Aorta (tissue), 5 donors: ENCODE data around the gene BUD31. TPM values are rescaled to one million over a fixed set of nuclear protein-coding genes. Genes with fewer than 3 reads are reported as not detected.

Experiments used
- ATAC-seq: fragments of 200-7000 bp; cut with Tn5 transposase; one replicate; pipeline ENCODE4 v1.9.1; 2022; ENCODE audit warnings: moderate library complexity; ENCODE audit not compliant: low FRiP score
- DNase-seq, 2 donors: peaks; one replicate each; pipeline ENCODE4 v3.0.0-alpha.2; 2020
- H3K27ac ChIP-seq, 2 donors: one replicate each; pipeline ENCODE4 v1.5.1; 2013; ENCODE audit warnings: low read length in 2 of 2, mild to moderate bottlenecking in 2 of 2, moderate library complexity in 2 of 2, control low read depth in 1 of 2, inconsistent platforms in 1 of 2, low read depth in 1 of 2
- H3K27me3 ChIP-seq, 2 donors: one replicate each; pipeline ENCODE4 v1.6.1; 2013; ENCODE audit warnings: control low read depth in 1 of 2, low read length in 1 of 2, mild to moderate bottlenecking in 1 of 2, moderate library complexity in 1 of 2; ENCODE audit not compliant: insufficient read depth in 2 of 2, control insufficient read depth in 1 of 2
- H3K36me3 ChIP-seq, 2 donors: one replicate each; pipeline ENCODE4 v1.6.1; 2013; ENCODE audit warnings: control low read depth in 1 of 2, low read length in 1 of 2, mild to moderate bottlenecking in 1 of 2; ENCODE audit not compliant: insufficient read depth in 2 of 2, control insufficient read depth in 1 of 2
- H3K4me1 ChIP-seq, 2 donors: one replicate each; pipeline ENCODE4 v1.6.1; 2013; ENCODE audit warnings: low read length in 2 of 2, control low read depth in 1 of 2, mild to moderate bottlenecking in 1 of 2, moderate library complexity in 1 of 2; ENCODE audit not compliant: insufficient read depth in 2 of 2, control insufficient read depth in 1 of 2
- H3K4me3 ChIP-seq, 2 donors: one replicate each; pipeline ENCODE4 v1.5.1; 2013; ENCODE audit warnings: low read length in 2 of 2, control low read depth in 1 of 2, mild to moderate bottlenecking in 1 of 2
- H3K9me3 ChIP-seq: one replicate; pipeline ENCODE4 v1.6.1; 2013; ENCODE audit warnings: mild to moderate bottlenecking, low read length; ENCODE audit not compliant: control insufficient read depth
- WGBS, 2 donors: extraction: QIAGEN DNeasy Blood & Tissue Kit; methylation state at CpG; one replicate each; pipeline ENCODE4 v1.1.7; 2013; 5-methylcytosine and 5-hydroxymethylcytosine counted together
- intact Hi-C, 2 donors: fragments of 100-400 bp; cut with DNase I; formaldehyde crosslinking; loops; one replicate each; pipeline versions ENCODE4 v1.14.2 to v1.15.0; 2022
- polyA plus RNA-seq, 2 donors: library from polyadenylated mRNA; stranded (reverse); fragments of 200-250 nt; gene quantifications; one replicate each; pipeline ENCODE4 v1.2.3, GENCODE V29; 2013
- total RNA-seq, 2 donors: library from RNA; stranded (reverse); fragmentation: NEBNext Ultra II Directional; extraction: Animal tissue kit (Norgen Biotek cat#: 25700); gene quantifications; one replicate each; pipeline ENCODE4 v1.2.1, GENCODE V29; 2021
- donor health status: healthy with polysubstance abuse.
- donor health status: Bipolar disorder and iron deficiency.
- donor health status: DM: no; HTN: no; CAD: no.
- donor health status: DM: no; HTN: no; CAD: no.
- donor health status: DM: yes; HTN: yes; CAD: no.

Gene BUD31
- total and polyA plus RNA-seq, 4 donors: 53.5 to 135 (median 73.0) TPM

DNA sequence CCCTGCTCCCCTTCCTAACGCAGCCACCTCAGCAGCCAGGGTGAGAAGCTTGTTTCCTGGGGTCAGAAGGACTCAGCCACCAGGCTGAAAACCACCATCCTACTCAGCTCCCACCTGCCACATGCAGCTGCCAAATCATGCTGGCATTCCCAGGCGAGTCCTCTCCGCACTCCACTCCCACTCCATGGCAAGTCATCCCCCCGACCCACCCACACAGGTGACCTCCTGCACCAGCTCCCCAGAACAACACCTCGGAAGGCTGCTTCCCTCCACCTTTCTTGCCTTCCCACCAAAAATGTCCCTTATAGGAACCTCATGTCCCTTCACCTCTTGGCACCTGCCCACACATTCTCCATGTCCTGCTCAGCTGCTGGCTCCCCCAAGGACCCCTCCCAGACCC, 5.0 kb upstream of the BUD31 start:
- Histone ChIP-seq H3K4me3 (no peak overlapping the region), H3K36me3 (peaks cover 7 to 12% of the 10 kb centered on the region in 2 donors), H3K27me3 (no peaks in the 10 kb centered on the region), H3K4me1 (no peaks in the 10 kb centered on the region), H3K9me3 (no peaks in the 10 kb centered on the region), H3K27ac (no peak overlapping the region)
- intact Hi-C loops: loop anchor here in 1 of 2 donors (10.0 kb wide), 1 partner anchor 369 kb away; no protein-coding TSS in a partner anchor
- ATAC-seq: no peak
- no peak for DNase-seq
- 88% methylated on average over 5 of the region's 5 CpGs for WGBS, 2 donors

DNA sequence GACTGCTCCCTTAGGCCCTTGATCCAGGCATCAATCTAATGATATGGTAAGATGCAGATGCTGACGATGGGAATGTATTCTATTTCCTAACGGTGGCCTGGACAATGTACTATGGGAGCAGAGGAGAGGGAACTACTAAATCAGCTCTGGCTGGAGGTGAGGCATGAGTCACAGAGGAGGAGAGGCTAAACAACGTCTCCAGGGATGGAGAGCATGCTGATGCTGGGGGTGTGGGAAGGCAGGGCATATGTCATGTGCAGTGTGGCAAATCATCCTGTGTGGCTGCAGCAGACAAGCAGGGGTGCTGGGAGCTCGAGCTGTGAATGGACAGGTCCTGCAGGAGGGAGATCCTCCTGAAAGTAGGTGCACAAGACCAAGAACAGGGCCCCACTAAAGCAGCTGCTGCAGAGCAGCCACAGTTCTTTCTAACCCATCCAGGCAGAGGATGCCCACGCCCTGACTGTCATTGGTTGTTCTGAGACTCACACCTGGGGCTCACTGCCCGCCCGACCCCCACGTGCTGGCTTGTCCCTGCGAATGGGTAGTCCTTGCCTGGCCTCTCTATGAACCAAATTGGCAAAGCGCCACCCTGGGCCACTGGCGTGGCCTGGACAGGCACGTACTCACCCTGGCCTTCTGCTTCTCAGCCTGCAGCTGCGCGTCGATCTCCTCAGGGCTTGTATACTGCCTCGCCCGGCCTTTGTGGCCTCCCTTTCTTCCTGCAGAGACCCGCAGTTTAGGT, 4.4 kb upstream of the BUD31 start:
- Histone ChIP-seq H3K4me1 (no peaks in the 10 kb centered on the region), H3K36me3 (peaks cover 7 to 12% of the 10 kb centered on the region in 2 donors), H3K4me3 (no peak overlapping the region), H3K27ac (no peak overlapping the region), H3K9me3 (no peaks in the 10 kb centered on the region), H3K27me3 (no peaks in the 10 kb centered on the region)
- DNase-seq (no peak), ATAC-seq (no peak)
- intact Hi-C loops: loop anchor here in 1 of 2 donors (10.0 kb wide), 1 partner anchor 370 kb away; no protein-coding TSS in a partner anchor
- WGBS, 2 donors: 77 to 78% methylated on average over 18 of the region's 18 CpGs

DNA sequence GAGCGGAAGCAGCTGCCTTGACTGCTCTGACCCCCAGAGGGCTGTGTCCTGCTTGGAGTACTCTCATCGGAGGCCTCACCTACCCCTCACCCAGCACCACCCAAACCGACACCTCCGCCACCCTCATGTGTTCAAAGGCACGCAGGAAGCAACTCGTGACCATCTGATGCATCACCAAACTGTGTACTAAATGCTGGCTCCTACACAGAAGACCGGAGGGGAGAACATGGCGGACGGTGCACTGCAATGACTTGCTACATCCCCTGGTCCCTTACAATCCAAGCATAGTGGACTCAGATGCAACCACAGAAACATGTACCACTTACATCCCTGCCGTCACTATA, 3.8 kb upstream of the BUD31 start:
- 88 to 92% methylated on average over 10 of the region's 10 CpGs for WGBS, 2 donors
- H3K4me3 ChIP-seq: no peak overlapping the region
- no peak for ATAC-seq
- no peak overlapping the region for H3K27ac ChIP-seq
- H3K9me3 ChIP-seq: no peaks in the 10 kb centered on the region
- peaks cover 0 to 3% of the 10 kb centered on the region in 2 donors for H3K4me1 ChIP-seq
- H3K36me3 ChIP-seq: peaks cover 6 to 9% of the 10 kb centered on the region in 2 donors
- no peak for DNase-seq
- H3K27me3 ChIP-seq: no peaks in the 10 kb centered on the region
- intact Hi-C loops: loop anchor here in 1 of 2 donors (10.0 kb wide), 1 partner anchor 370 kb away; no protein-coding TSS in a partner anchor

DNA sequence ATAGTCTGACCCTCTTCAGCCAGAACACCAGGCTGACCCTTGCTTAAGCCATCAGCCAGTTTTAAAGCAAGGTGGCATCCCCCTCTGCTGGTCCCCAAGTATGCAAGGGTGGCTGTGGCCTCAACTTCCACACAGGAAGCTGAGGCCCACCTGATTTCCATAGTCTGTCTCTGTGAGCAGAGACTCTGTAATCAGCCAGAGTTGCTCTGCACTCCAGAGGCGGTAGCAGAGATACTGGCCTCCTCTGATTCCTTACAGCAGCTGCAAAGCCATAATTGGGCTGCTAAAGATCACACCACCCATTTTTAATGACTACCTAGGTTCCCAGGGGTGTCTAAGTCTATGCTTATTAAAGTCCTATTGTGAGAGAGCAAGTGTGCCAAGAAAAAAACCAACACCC, 2.2 kb upstream of the BUD31 start:
- Histone ChIP-seq H3K4me3 (no peak overlapping the region), H3K9me3 (no peaks in the 10 kb centered on the region), H3K27me3 (no peaks in the 10 kb centered on the region), H3K36me3 (peaks cover 3% of the 10 kb centered on the region in 2 donors), H3K27ac (no peak overlapping the region), H3K4me1 (peaks cover 0 to 3% of the 10 kb centered on the region in 2 donors)
- intact Hi-C loops: loop anchor here in 1 of 2 donors (10.0 kb wide), 1 partner anchor 372 kb away; no protein-coding TSS in a partner anchor
- WGBS, 2 donors: 80 to 81% methylated on average over 1 of the region's 1 CpG
- no peak for DNase-seq
- no peak for ATAC-seq

DNA sequence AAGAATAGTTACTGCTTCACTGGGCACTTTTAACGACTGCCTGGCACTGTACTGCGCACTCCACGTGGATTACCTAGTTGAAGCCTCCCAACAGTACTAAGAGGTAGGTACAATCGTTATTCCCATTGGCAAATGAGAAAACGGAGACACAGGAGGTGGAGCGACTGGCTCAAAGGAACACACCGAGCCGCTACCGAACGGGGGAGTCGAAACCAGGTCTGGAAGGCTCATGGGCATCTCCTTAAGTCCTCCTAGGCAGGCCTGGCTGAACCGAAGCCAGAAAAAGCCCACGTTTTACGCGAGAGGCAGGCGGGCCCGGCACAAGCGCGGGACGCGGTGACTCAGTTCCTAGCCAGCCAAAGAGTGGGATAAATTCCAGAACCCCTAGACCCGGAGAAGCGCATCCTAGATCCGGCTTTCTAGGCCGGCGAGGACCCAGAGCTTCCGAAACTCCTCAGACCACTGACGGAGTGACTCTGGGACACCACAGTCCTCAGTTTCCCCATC, 844 bp upstream of the BUD31 start:
- Histone ChIP-seq H3K36me3 (peaks cover 3 to 7% of the 10 kb centered on the region in 2 donors), H3K4me1 (peaks cover 0 to 3% of the 10 kb centered on the region in 2 donors)
- WGBS, 2 donors: 0% methylated on average over 28 of the region's 28 CpGs

DNA sequence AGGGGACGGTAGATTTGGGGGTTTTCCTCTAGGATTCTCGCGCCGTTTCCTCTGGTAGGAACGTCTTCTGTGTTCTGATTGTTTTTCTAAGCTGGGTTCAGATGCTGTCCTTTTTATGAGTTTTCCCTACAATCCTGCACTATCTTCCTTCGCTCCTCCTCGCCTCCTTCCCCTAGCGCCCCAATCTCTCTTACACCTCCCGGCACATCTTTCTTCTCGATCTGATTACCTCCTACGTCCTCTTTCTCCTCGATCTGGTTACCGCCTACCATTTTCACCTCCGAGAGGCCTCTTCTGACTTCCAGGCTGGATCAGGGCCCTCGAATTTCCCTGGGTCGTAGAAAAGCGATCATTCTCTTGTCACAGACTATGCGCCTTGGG, 413 bp downstream of the BUD31 start:
- intact Hi-C loops: loop anchor here in 1 of 2 donors (2.0 to 10.0 kb wide), 2 partner anchors 34 to 374 kb away; partner anchors contain the start of gene ARPC1B
- H3K4me1 ChIP-seq: peaks cover 0 to 3% of the 10 kb centered on the region in 2 donors
- H3K27me3 ChIP-seq: no peaks in the 10 kb centered on the region
- WGBS, 2 donors: 0 to 1% methylated on average over 18 of the region's 18 CpGs
- peak overlapping the region in 1 of 2 donors; percentile 33 for H3K27ac ChIP-seq
- H3K36me3 ChIP-seq: peaks cover 3 to 7% of the 10 kb centered on the region in 2 donors
- DNase-seq (no peak), ATAC-seq (no peak)
- peak overlapping the region; percentile 23 to 67 for H3K4me3 ChIP-seq
- no peaks in the 10 kb centered on the region for H3K9me3 ChIP-seq

More for the DNA sequence above, 844 bp upstream of the BUD31 start:
- Histone ChIP-seq H3K27me3 (no peaks in the 10 kb centered on the region), H3K4me3 (peak overlapping the region; percentile 61 to 73), H3K9me3 (no peaks in the 10 kb centered on the region), H3K27ac (peak overlapping the region; percentile 70 to 89)
- intact Hi-C loops: loop anchor here in 1 of 2 donors (2.0 to 10.0 kb wide), 2 partner anchors 33 to 373 kb away; partner anchors contain the start of gene ARPC1B
- peak; percentile 66 for ATAC-seq
- peak; percentile 86 to 94 for DNase-seq

DNA sequence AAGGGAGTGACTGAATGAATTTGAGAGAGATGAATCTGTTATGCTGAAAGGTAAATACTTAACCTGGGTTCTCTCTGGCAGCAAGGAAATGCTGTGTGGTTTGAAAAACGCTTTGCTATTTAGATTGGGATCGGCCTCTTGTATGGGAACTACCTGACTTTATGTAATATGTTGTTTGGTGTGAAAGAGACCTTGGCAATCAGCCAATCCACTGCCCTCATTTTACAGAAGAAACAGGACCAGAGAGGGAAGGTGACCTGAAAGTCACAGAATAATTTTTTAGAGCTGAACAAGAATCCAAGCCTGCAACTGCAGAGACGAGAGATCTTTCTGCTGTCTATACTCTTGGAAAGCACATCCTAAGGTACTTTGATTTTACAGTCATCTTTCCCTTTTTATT, 1.0 kb downstream of the BUD31 start:
- ATAC-seq (no peak), DNase-seq (no peak)
- H3K27me3 ChIP-seq: no peaks in the 10 kb centered on the region
- WGBS, 2 donors: 43 to 47% methylated on average over 3 of the region's 3 CpGs
- intact Hi-C loops: loop anchor here in 1 of 2 donors (2.0 to 10.0 kb wide), 2 partner anchors 35 to 375 kb away; partner anchors contain the start of gene ARPC1B
- H3K4me1 ChIP-seq: peaks cover 0 to 3% of the 10 kb centered on the region in 2 donors
- H3K27ac ChIP-seq: no peak overlapping the region
- H3K4me3 ChIP-seq: peak overlapping the region; percentile 23 to 67
- no peaks in the 10 kb centered on the region for H3K9me3 ChIP-seq
- peaks cover 1 to 4% of the 10 kb centered on the region in 2 donors for H3K36me3 ChIP-seq

DNA sequence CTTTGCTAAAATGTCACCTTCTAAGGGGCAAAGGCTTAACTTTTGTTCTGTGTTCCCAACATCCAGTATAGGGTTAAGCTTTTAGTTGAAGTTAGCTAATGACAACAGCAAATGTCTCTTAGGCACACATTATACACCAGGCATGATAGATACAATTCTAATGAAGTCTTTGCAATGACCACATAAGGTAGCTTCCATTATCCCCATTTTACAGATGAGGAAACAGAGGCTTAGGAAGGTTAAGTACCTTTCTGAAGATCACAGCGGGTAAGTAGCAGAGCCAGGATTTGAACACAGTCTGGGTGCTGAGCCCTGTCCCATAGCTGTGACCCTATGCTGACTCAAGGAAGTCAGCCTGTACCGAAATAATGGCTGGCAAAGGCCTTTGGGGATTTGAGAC, 1.9 kb downstream of the BUD31 start:
- Histone ChIP-seq H3K9me3 (no peaks in the 10 kb centered on the region), H3K4me1 (peaks cover 0 to 3% of the 10 kb centered on the region in 2 donors), H3K4me3 (no peak overlapping the region), H3K36me3 (peaks cover 1 to 4% of the 10 kb centered on the region in 2 donors), H3K27me3 (no peaks in the 10 kb centered on the region), H3K27ac (no peak overlapping the region)
- ATAC-seq (no peak), DNase-seq (no peak)
- 92 to 93% methylated on average over 2 of the region's 2 CpGs for WGBS, 2 donors
- intact Hi-C loops: no loop called here
